Hepatocyte (in vitro differentiated cells): ENCODE results near the gene WDHD1.

Experiments used
- CTCF ChIP-seq: fragments of 200-600 bp; sonication (generic); IDR thresholded peaks from 2 replicates; pipeline ENCODE4 v1.5.1; 2016; ENCODE audit warnings: antibody characterized with exemption, mild to moderate bottlenecking; ENCODE audit not compliant: poor library complexity
- EZH2 ChIP-seq: fragments of 200-600 bp; sonication (generic); IDR thresholded peaks from 2 replicates; pipeline ENCODE4 v1.6.1; 2016; ENCODE audit warnings: antibody characterized with exemption, mild to moderate bottlenecking, borderline replicate concordance
- EZH2phosphoT487 ChIP-seq: fragments of 200-600 bp; sonication (generic); IDR thresholded peaks from one replicate; pipeline ENCODE4 v1.6.1; 2018; ENCODE audit warnings: antibody characterized with exemption, mild to moderate bottlenecking, low read depth, moderate library complexity; ENCODE audit not compliant: unreplicated experiment, severe bottlenecking

GRCh38 chr14:54920052-54920451 is 106.8 kb downstream of the WDHD1 start:
- TF ChIP-seq CTCF (no peak), EZH2 (no peak), EZH2phosphoT487 (no peak)
